HEK293T (cell line): ENCODE measurements around the gene SMOC2.

Experiments used
- CTCF ChIA-PET: fragments of 350-600 bp; formaldehyde crosslinking; extraction: SDS; loops from one replicate; lab custom pipeline; 2021; ENCODE audit warnings: antibody characterized with exemption, inconsistent platforms; lab: Yijun Ruan, JAX
- POLR2A ChIA-PET: fragments of 350-600 bp; formaldehyde crosslinking; extraction: SDS; loops from one replicate; lab custom pipeline; 2020; ENCODE audit warnings: antibody characterized with exemption, inconsistent platforms; lab: Yijun Ruan, JAX
- DNase-seq: peaks from one replicate; pipeline ENCODE4 v3.0.0; 2012; ENCODE audit warnings: mixed read lengths; ENCODE audit errors: extremely low spot score
- ARNT ChIP-seq: fragments of 450-650 bp; IDR thresholded peaks from 2 replicates; pipeline ENCODE4 v1.6.1; 2017; ENCODE audit warnings: mild to moderate bottlenecking
- BHLHE40 ChIP-seq: fragments of 450-650 bp; IDR thresholded peaks from 2 replicates; pipeline ENCODE4 v1.6.1; 2016; ENCODE audit warnings: mild to moderate bottlenecking, moderate library complexity, borderline replicate concordance
- CTBP1 ChIP-seq: fragments of 450-650 bp; IDR thresholded peaks from 2 replicates; pipeline ENCODE4 v1.6.1; 2016; ENCODE audit warnings: borderline replicate concordance
- ELF4 ChIP-seq: fragments of 450-650 bp; IDR thresholded peaks from 2 replicates; pipeline ENCODE4 v1.6.1; 2017; ENCODE audit warnings: antibody characterized with exemption
- FOXA1 ChIP-seq: fragments of 450-650 bp; IDR thresholded peaks from 2 replicates; pipeline ENCODE4 v1.6.1; 2016; ENCODE audit warnings: mild to moderate bottlenecking
- FOXK2 ChIP-seq: fragments of 450-650 bp; IDR thresholded peaks from 2 replicates; pipeline ENCODE4 v1.6.1; 2016; ENCODE audit warnings: mild to moderate bottlenecking
- FOXM1 ChIP-seq: fragments of 450-650 bp; IDR thresholded peaks from 2 replicates; pipeline ENCODE4 v1.6.1; 2017; ENCODE audit warnings: mild to moderate bottlenecking, borderline replicate concordance
- HDGF ChIP-seq: fragments of 450-650 bp; IDR thresholded peaks from 2 replicates; pipeline ENCODE4 v1.6.1; 2017; ENCODE audit warnings: antibody characterized with exemption, borderline replicate concordance
- L3MBTL2 ChIP-seq: fragments of 450-650 bp; conservative IDR thresholded peaks from 2 replicates; pipeline ENCODE4 v1.6.1; 2016; ENCODE audit warnings: mild to moderate bottlenecking
- LEF1 ChIP-seq: fragments of 450-650 bp; IDR thresholded peaks from 2 replicates; pipeline ENCODE4 v1.6.1; 2017; ENCODE audit warnings: mild to moderate bottlenecking, borderline replicate concordance
- NFRKB ChIP-seq: fragments of 450-650 bp; IDR thresholded peaks from 2 replicates; pipeline ENCODE4 v1.6.1; 2016; ENCODE audit warnings: mild to moderate bottlenecking, moderate library complexity
- SP1 ChIP-seq: fragments of 450-650 bp; IDR thresholded peaks from 2 replicates; pipeline ENCODE4 v1.6.1; 2017
- SUZ12 ChIP-seq: fragments of 450-650 bp; IDR thresholded peaks from 2 replicates; pipeline ENCODE4 v1.6.1; 2016; ENCODE audit warnings: mild to moderate bottlenecking
- TARDBP ChIP-seq: fragments of 450-650 bp; IDR thresholded peaks from 2 replicates; pipeline ENCODE4 v1.6.1; 2016
- ZNF384 ChIP-seq: fragments of 450-650 bp; IDR thresholded peaks from 2 replicates; pipeline ENCODE4 v1.6.1; 2016
- TF ChIP-seq, protein P1 (sequence below): fragments of 450-650 bp; IDR thresholded peaks from 2 replicates; pipeline ENCODE4 v1.6.1; 2016

Gene SMOC2

GRCh38 chr6:168578036-168578435 is 137.1 kb downstream of the SMOC2 start:
- ChIA-PET CTCF (no interaction called here), POLR2A (no interaction called here)
- no peak for DNase-seq
- TF ChIP-seq ARNT (no peak), FOXA1 (no peak), L3MBTL2 (no peak), ELF4 (no peak), SUZ12 (no peak), NFRKB (no peak), SP1 (no peak), FOXM1 (no peak), FOXK2 (no peak), CTBP1 (no peak)
- TF ChIP-seq, protein P1, sequence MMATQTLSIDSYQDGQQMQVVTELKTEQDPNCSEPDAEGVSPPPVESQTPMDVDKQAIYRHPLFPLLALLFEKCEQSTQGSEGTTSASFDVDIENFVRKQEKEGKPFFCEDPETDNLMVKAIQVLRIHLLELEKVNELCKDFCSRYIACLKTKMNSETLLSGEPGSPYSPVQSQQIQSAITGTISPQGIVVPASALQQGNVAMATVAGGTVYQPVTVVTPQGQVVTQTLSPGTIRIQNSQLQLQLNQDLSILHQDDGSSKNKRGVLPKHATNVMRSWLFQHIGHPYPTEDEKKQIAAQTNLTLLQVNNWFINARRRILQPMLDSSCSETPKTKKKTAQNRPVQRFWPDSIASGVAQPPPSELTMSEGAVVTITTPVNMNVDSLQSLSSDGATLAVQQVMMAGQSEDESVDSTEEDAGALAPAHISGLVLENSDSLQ = no peak

GRCh38 chr6:168581236-168581635 is 140.3 kb downstream of the SMOC2 start:
- no peak for DNase-seq
- TF ChIP-seq BHLHE40 (no peak), FOXA1 (no peak), TARDBP (no peak), SP1 (no peak), ARNT (no peak), FOXM1 (no peak), ZNF384 (no peak), LEF1 (no peak), CTBP1 (no peak), L3MBTL2 (no peak), FOXK2 (no peak), NFRKB (no peak), HDGF (no peak), SUZ12 (no peak), ELF4 (no peak)
- TF ChIP-seq, protein P1 = no peak
- POLR2A ChIA-PET = no interaction called here
- CTCF ChIA-PET = no interaction called here

DNA sequence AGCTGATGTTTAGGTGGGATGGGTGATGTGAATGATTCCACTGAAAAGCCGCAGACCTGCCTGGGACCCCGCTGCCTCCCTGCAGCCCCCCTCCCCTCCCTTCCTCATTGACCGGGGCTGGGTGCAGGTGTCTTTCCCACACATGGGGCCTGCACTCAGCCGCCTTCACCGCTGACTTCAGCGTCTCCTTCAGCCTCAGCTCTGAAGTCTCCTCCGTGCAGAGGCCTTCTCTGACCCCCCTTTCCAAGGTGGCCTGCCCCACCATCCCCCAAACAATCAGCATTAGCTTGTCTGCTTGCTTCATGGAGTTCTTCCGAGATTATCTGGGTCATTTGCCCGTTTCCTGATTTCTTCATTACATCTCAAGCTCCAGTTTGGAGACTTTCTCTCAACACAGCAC is 140.7 kb downstream of the SMOC2 start:
- POLR2A ChIA-PET = no interaction called here
- no peak for TF ChIP-seq ELF4
- no peak for TF ChIP-seq ZNF384
- no peak for TF ChIP-seq L3MBTL2
- no peak for TF ChIP-seq TARDBP
- no peak for TF ChIP-seq FOXA1
- TF ChIP-seq NFRKB = no peak
- TF ChIP-seq FOXM1 = no peak
- no peak for TF ChIP-seq FOXK2
- TF ChIP-seq SUZ12 = no peak
- no peak for TF ChIP-seq HDGF
- TF ChIP-seq LEF1 = no peak
- TF ChIP-seq SP1 = no peak
- no peak for TF ChIP-seq ARNT
- no peak for DNase-seq
- CTCF ChIA-PET = no interaction called here

- TF ChIP-seq CTBP1 (no peak), L3MBTL2 (no peak), BHLHE40 (no peak), TARDBP (no peak), FOXA1 (no peak), FOXK2 (no peak), LEF1 (no peak), ARNT (no peak)
- TF ChIP-seq, protein P1 = no peak
- DNase-seq = no peak
- ChIA-PET CTCF (no interaction called here), POLR2A (no interaction called here)
Measured at GRCh38 chr6:168582571-168582981, 141.6 kb downstream of the SMOC2 start.

DNA sequence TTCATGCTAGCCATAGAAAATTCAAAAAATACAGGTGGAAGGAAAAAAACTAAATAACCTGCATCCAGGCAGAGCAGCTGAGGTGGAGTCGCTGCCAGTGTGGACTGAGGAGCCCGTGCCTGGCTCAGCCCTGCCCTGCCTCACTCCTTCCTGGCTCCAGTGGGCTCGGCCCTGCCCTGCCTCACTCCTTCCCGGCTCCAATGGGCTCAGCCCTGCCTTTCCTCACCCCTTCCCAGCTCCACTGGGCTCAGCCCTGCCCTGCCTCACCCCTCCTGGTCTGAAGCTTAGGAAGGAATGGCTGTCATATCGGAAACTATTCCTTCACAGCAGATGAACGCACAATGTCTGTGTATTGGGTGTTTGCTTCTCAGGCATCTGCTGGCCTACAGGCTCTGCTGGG is 142.1 kb downstream of the SMOC2 start:
- TF ChIP-seq TARDBP (no peak), SUZ12 (no peak), FOXA1 (no peak), ARNT (no peak), BHLHE40 (no peak), LEF1 (no peak), FOXM1 (no peak), CTBP1 (no peak), L3MBTL2 (no peak)
- ChIA-PET POLR2A (no interaction called here), CTCF (no interaction called here)
- DNase-seq = no peak

DNA sequence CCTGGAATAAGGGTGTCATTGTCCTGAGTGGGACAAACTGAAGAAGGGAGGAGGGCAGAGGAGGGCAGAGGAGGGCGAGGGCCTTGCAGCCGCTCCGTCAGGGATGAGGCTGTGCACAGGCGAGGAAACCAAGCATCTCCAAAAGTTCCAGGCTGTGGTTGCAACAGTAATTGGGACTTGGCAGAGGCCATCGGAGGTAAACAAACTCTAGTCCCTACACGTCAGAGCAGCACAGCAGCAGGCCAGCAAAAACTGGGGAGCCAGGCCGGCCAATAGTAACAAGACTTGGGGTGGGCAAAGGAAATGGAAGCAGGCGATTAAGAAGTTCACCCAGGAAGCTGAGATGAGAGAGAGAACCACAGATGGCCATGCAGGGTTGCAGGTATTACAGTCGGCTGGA is 142.8 kb downstream of the SMOC2 start:
- CTCF ChIA-PET = no interaction called here
- POLR2A ChIA-PET = no interaction called here
- no peak for DNase-seq

DNA sequence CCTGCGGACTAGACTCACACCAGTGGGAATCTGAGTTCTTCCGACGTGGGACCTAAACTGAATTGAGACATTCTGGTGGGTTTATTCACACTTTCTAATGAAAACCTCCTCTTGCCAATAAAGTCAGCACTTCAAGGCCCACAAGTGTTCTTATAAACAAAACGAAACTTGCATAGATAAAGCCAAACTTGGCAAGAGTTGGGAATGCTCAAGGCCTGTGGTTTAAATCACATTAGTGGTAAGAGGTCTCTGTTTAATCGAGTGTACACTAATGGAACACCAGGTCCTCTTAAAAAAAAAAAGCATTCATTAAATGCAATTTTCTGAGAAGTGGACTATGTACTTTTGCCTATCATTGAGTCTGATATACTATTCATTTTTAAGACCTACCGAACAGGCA is 143.3 kb downstream of the SMOC2 start:
- TF ChIP-seq BHLHE40 (no peak), FOXM1 (no peak), ARNT (no peak), L3MBTL2 (no peak), LEF1 (no peak), ELF4 (no peak), TARDBP (no peak), FOXK2 (no peak), ZNF384 (no peak), FOXA1 (no peak), CTBP1 (no peak), SUZ12 (no peak), SP1 (no peak), NFRKB (no peak), HDGF (no peak)
- TF ChIP-seq, protein P1 = no peak
- DNase-seq = no peak
- ChIA-PET POLR2A (no interaction called here), CTCF (no interaction called here)

More for the DNA sequence above, 142.8 kb downstream of the SMOC2 start:
- TF ChIP-seq FOXA1 (no peak), TARDBP (no peak), FOXM1 (no peak), CTBP1 (no peak)
